Sigmoid colon (tissue), 7 donors: ENCODE data around the gene DDIT3. TPM values are rescaled to one million over a fixed set of nuclear protein-coding genes. Genes with fewer than 3 reads are reported as not detected.

ENCODE experiments used
- DNase-seq: peaks from one replicate; pipeline ENCODE4 v3.0.0-alpha.2; 2019
- H3K27ac ChIP-seq, 4 donors: fragments of 200-600 bp; sonication (generic); one replicate each; pipeline ENCODE4 v1.5.1; 2016 to 2019; ENCODE audit warnings: mild to moderate bottlenecking in 1 of 4
- H3K27me3 ChIP-seq, 3 donors: fragments of 200-600 bp; sonication (generic); one replicate each; pipeline ENCODE4 v1.5.1; 2019; ENCODE audit warnings: mild to moderate bottlenecking in 1 of 3
- H3K36me3 ChIP-seq, 4 donors: fragments of 200-600 bp; sonication (generic); one replicate each; pipeline ENCODE4 v1.5.1; 2016 to 2019
- H3K4me1 ChIP-seq, 4 donors: fragments of 200-600 bp; sonication (generic); one replicate each; pipeline ENCODE4 v1.5.1; 2017 to 2019
- H3K4me3 ChIP-seq, 4 donors: fragments of 200-600 bp; sonication (generic); one replicate each; pipeline ENCODE4 v1.5.1; 2017 to 2019; ENCODE audit warnings: mild to moderate bottlenecking in 2 of 4, moderate library complexity in 1 of 4
- H3K9me3 ChIP-seq, 4 donors: fragments of 200-600 bp in 3 of 4; sonication (generic) in 3 of 4; one replicate each; pipeline versions ENCODE4 v1.5.1 to v1.6.1; 2013 to 2019
- CTCF ChIP-seq, 4 experiments: fragments of 450-650 bp in 3 of 4; fragments of 200-600 bp in 1 of 4; IDR thresholded peaks; one replicate each; pipeline ENCODE4 v1.5.1; 2016 to 2019; ENCODE audit warnings: antibody characterized with exemption in 4 of 4, mild to moderate bottlenecking in 3 of 4, moderate library complexity in 2 of 4
- EP300 ChIP-seq, 4 donors: sonication (generic); formaldehyde crosslinking; IDR thresholded peaks; one replicate each; pipeline ENCODE4 v1.6.1; 2017; ENCODE audit warnings: antibody characterized with exemption in 4 of 4
- POLR2A ChIP-seq, 2 donors: fragments of 450-650 bp; IDR thresholded peaks; one replicate each; pipeline ENCODE4 v1.6.1; 2016; ENCODE audit warnings: antibody characterized with exemption in 2 of 2, mild to moderate bottlenecking in 2 of 2, moderate library complexity in 2 of 2
- POLR2AphosphoS5 ChIP-seq, 4 donors: sonication (generic); formaldehyde crosslinking; IDR thresholded peaks; one replicate each; pipeline ENCODE4 v1.6.1; 2017; ENCODE audit warnings: antibody characterized with exemption in 4 of 4
- WGBS, 2 donors: extraction: QIAGEN DNeasy Blood & Tissue Kit; methylation state at CpG; one replicate each; pipeline ENCODE4 v1.1.7; 2013; 5-methylcytosine and 5-hydroxymethylcytosine counted together
- intact Hi-C: fragments of 100-400 bp; cut with DNase I; formaldehyde crosslinking; loops from one replicate; pipeline ENCODE4 v1.15.1; 2023
- polyA plus RNA-seq, 3 donors: library from polyadenylated mRNA; stranded (reverse); fragments of 200-250 nt; gene quantifications; one replicate each; pipeline ENCODE4 v1.2.3, GENCODE V29; 2013
- total RNA-seq, 4 donors: library from RNA; depleted of rRNA; stranded (reverse); fragments of >200 nt; gene quantifications; one replicate each; pipeline ENCODE4 v1.1.0, GENCODE V29; 2016
- donor health status: healthy with polysubstance abuse.
- donor health status: Bipolar disorder and iron deficiency.
- donor health status: healthy.

Gene DDIT3
- total and polyA plus RNA-seq, 7 donors: 30.7 to 52.9 (median 43.3) TPM

- no peak overlapping the region for H3K27ac ChIP-seq
- no peaks in the 10 kb centered on the region for H3K9me3 ChIP-seq
- H3K4me1 ChIP-seq: peaks cover 0 to 15% (median 13%) of the 10 kb centered on the region in 4 donors
- no peak overlapping the region for H3K4me3 ChIP-seq
- H3K36me3 ChIP-seq: no peaks in the 10 kb centered on the region
- H3K27me3 ChIP-seq: peaks cover 12 to 67% (median 23%) of the 10 kb centered on the region in 3 donors
- DNase-seq: no peak
- 56 to 80% methylated on average over 4 of the region's 4 CpGs for WGBS, 2 donors
- intact Hi-C loops: no loop called here
- no peak for TF ChIP-seq EP300 (IDR thresholded peaks at IDR 0.05)
- TF ChIP-seq POLR2A (IDR thresholded peaks at IDR 0.05): no peak
- TF ChIP-seq POLR2AphosphoS5 (IDR thresholded peaks at IDR 0.05): no peak
- TF ChIP-seq CTCF (IDR thresholded peaks at IDR 0.05): no peak
These were observed 49.2 kb downstream of the DDIT3 start for GRCh38 chr12:57470970-57471656.

- Histone ChIP-seq H3K4me1 (peaks cover 0 to 8% (median 6%) of the 10 kb centered on the region in 4 donors), H3K27ac (no peak overlapping the region), H3K27me3 (peaks cover 9 to 60% (median 16%) of the 10 kb centered on the region in 3 donors), H3K36me3 (no peaks in the 10 kb centered on the region), H3K4me3 (no peak overlapping the region), H3K9me3 (no peaks in the 10 kb centered on the region)
- TF ChIP-seq EP300 (IDR thresholded peaks at IDR 0.05): no peak
- TF ChIP-seq POLR2AphosphoS5 (IDR thresholded peaks at IDR 0.05): no peak
- no peak for TF ChIP-seq POLR2A (IDR thresholded peaks at IDR 0.05)
- intact Hi-C loops: no loop called here
- 92 to 93% methylated on average over 14 of the region's 14 CpGs for WGBS, 2 donors
- no peak for DNase-seq
These were observed 49.9 kb downstream of the DDIT3 start for GRCh38 chr12:57470286-57470969.

GRCh38 chr12:57469296-57470164 is 50.8 kb downstream of the DDIT3 start:
- no peaks in the 10 kb centered on the region for H3K9me3 ChIP-seq
- intact Hi-C loops: no loop called here
- no peak overlapping the region for H3K27ac ChIP-seq
- TF ChIP-seq CTCF (IDR thresholded peaks at IDR 0.05) (no peak), POLR2AphosphoS5 (IDR thresholded peaks at IDR 0.05) (no peak), POLR2A (IDR thresholded peaks at IDR 0.05) (no peak), EP300 (IDR thresholded peaks at IDR 0.05) (no peak)
- H3K4me1 ChIP-seq: no peaks in the 10 kb centered on the region
- H3K4me3 ChIP-seq: no peak overlapping the region
- no peak for DNase-seq
- peaks cover under 1 to 51% (median 7%) of the 10 kb centered on the region in 3 donors for H3K27me3 ChIP-seq
- 87 to 90% methylated on average over 10 of the region's 10 CpGs for whole genome bisulfite sequencing, 2 donors
- no peaks in the 10 kb centered on the region for H3K36me3 ChIP-seq

GRCh38 chr12:57467915-57468314 is 52.4 kb downstream of the DDIT3 start:
- Histone ChIP-seq H3K4me1 (peaks cover 0 to 1% (median 0%) of the 10 kb centered on the region in 4 donors), H3K9me3 (no peaks in the 10 kb centered on the region), H3K27me3 (peaks cover 0 to 36% (median 0%) of the 10 kb centered on the region in 3 donors), H3K36me3 (no peaks in the 10 kb centered on the region), H3K4me3 (no peak overlapping the region), H3K27ac (no peak overlapping the region)
- DNase-seq: no peak
- no peak for TF ChIP-seq CTCF (IDR thresholded peaks at IDR 0.05)
- no peak for TF ChIP-seq EP300 (IDR thresholded peaks at IDR 0.05)
- TF ChIP-seq POLR2A (IDR thresholded peaks at IDR 0.05): no peak
- no peak for TF ChIP-seq POLR2AphosphoS5 (IDR thresholded peaks at IDR 0.05)
- intact Hi-C loops: no loop called here
- 83 to 88% methylated on average over 11 of the region's 11 CpGs for WGBS, 2 donors
